A204.1 (cell line): Measurements from ENCODE around the gene SEC14L6.

ENCODE experiments used
- FAIRE-seq: peaks from 2 replicates; lab custom pipeline; 2012; peaks lifted over from hg19 to GRCh38; lab: Jason Lieb, UNC

SEC14L6 gene

DNA sequence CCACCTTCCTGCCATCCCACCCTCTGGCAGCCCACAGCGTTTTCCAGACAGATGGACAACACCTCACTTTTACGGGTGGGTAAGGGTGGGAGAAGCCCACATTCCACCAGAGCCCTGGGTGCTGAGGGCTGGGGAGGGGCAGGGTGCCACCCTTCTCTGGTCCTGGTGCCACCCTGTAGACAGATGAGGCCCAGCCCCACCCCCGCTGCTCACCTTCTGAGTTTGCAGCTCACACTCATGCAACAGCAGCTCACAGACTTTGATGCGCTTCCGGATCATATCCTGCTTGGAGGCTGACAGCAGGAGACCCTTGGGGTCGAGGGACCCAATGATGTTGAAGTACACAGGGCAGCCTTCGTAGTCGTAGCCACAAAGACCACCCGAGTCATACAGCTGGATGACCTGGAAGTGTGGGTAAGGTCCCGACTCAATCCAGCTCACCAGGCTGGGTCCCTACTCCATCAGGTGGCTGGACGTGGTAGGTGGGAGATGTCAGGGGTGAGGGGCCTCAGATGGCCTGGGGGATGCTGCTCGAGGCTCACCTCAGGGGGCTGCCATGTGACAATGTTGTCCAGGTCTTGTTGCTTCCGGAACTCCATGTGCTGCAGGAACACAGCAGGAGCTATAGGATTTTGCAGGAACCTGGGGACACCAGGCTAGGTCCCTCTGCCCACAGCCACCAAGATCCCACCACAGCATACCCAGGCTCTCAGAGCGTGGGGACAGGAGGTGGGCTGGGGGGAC, 51.3 kb downstream of the SEC14L6 start:
- FAIRE-seq = no peak

DNA sequence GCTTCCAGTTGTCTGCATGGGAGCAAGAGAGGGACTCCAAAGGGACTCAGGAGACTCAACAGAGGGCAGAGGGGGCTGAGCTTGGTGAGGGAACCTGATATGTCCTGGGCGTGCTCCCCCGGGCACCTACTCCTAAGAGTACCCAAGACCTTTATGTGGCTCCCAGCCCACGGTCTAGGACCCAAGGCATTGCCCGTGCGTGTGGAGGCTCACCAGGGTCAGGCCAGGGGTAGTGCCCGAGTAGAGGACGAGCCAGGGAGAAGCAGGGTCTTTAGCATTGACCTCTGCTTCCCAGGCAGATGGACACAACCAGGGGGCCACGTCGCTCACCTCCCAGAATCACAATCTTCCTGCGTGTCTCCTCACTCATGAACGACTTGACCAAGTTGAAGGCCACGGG, 54.4 kb downstream of the SEC14L6 start:
- FAIRE-seq = no peak

- no peak for FAIRE-seq
These were observed 55.2 kb downstream of the SEC14L6 start for GRCh38 chr22:30491381-30491780.

DNA sequence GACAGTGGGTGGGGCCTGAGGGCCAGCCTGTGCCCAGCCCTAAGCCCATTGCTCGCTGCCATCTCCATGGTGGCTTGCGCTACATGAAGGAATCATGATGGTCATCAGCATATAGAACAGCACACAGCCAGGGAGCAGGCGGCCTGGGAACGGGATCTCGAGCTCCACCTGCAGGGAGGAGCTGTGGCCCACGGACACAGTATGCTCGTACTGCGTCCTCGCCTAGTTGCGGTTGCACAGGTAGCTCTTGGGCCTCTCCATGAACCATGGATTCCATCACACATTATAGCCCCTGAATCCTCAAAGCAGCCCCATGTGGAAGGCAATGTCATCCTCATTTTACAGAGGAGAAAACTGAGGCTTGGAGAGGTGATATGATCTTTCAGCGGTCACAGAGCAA, 56.1 kb downstream of the SEC14L6 start:
- FAIRE-seq = no peak

DNA sequence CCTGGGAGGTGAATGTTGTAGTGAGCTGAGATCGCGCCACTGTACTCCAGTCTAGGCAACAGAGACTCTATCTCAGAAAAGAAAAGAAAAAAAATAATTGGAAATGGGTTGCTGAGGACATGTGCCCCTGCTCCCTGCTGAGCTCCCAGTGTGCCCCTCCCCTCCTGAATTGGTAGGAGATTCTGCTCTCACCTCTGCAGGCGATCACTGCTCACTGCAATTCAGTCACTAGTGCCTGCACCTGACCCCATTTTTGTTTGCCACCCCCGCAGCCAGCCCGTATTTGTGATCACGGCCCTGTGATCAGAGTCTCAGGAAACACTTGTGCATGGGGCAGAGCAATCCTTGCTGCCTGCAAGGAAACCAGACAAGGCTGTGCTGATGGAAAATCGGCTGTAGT, 58.4 kb downstream of the SEC14L6 start:
- FAIRE-seq = no peak

- FAIRE-seq = no peak
These were observed 59.9 kb downstream of the SEC14L6 start for GRCh38 chr22:30486661-30487115.

- FAIRE-seq = no peak
These were observed 60.4 kb downstream of the SEC14L6 start for GRCh38 chr22:30486118-30486517.

DNA sequence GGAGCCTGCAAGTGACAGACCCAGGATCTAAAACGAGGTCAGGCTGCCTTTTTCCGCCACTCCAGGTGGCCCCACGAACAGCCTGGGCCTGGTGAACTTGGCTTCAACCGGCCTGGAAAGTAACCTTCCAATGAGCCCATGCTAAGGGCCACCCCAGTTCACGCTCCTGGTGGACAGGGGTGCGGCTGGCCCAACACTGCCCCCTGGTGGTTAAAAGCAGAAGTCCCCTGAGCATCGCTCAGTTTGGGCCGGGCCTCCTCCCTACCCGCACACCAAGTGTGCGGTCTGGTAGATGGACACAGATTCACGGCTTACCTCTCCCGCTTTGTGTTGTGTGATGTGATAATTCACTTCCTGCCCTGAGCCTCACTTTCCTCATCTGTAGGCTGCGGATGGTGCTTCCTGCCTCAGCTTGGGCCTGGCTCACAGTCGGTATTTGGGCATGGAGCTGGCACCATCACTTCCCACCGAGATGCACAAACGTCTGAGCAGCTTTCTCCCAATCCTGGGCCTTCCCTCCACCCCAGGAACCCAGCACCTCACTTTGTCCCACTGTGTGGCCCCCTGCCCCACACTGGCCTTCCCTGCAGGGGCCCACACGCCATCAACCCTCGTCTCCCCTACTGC, 61.1 kb downstream of the SEC14L6 start:
- no peak for FAIRE-seq

DNA sequence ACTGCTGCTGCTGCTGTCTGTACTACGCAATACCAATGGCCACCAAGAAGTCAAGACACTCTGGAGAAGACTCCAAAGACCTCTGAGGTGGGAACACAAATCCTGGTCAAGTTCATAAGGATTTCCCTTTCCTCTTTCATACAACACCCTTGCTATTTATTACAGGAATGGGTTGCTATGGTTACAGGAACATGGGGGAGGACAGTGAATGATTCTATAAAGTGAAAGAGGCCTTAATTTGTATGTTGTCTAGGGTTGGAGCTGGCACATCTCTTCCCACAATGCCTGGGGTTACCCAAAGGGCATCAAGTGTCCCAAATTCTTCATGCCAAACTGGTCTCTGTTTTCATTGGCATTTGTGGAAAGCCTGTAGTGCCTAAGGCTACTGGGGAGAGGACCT, 63.4 kb downstream of the SEC14L6 start:
- no peak for FAIRE-seq

- no peak for FAIRE-seq
These were observed 64.8 kb downstream of the SEC14L6 start for GRCh38 chr22:30481711-30482110.

DNA sequence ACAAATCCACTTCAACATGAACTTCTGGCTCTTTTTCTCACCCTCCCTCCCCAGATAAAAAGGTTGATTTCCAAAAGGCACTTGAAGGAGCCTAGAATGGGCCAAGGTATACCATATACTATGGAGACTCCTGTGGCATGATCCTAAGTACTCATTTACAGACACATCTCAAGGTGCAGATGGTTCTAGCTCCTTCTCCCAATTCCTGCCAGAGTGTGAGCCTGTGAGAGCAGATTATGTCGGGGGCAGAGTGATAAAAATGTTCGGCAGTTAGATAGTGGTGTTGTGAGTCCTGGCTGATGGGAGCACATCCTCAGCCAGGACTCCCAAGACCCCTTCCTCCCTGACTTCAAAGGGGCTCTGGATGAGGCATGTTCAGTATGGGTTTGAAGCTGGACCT, 66.6 kb downstream of the SEC14L6 start:
- FAIRE-seq = no peak

- FAIRE-seq = no peak
These were observed 71.7 kb downstream of the SEC14L6 start for GRCh38 chr22:30474683-30475424.

DNA sequence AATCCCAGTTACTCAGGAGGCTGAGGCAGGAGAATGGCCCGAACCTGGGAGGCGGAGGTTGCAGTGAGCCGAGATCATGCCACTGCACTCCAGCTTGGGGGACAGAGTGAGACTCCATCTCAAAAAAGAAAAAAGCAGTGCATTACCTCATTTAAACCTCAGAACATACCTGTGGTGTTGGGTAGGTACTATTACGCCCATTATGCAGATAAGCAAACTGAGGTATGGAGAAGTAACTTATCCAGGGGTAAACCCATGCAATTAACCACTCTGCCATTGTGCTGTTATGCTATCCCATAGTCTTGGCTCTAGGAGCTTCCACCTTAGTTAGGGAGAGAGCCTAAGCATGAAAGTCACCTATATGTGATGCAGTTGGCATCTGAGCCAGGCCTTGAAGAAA, 72.4 kb downstream of the SEC14L6 start:
- no peak for FAIRE-seq

- no peak for FAIRE-seq
These were observed 73.4 kb downstream of the SEC14L6 start for GRCh38 chr22:30472994-30473720.
